NCI-H1092 treated with DMSO at 0.1 percent for 48 hours (cell line): ENCODE results near the gene UBTD2.
"Not testable (repeated sequence)": the region's sequence is repeated elsewhere in the genome, so short reads cannot be mapped to it uniquely, and the experiment has no call there.

ENCODE experiments used
- DNase-seq: peaks from one replicate; lab custom pipeline; 2025; lab: John Stamatoyannopoulos, UW

Gene UBTD2

DNA sequence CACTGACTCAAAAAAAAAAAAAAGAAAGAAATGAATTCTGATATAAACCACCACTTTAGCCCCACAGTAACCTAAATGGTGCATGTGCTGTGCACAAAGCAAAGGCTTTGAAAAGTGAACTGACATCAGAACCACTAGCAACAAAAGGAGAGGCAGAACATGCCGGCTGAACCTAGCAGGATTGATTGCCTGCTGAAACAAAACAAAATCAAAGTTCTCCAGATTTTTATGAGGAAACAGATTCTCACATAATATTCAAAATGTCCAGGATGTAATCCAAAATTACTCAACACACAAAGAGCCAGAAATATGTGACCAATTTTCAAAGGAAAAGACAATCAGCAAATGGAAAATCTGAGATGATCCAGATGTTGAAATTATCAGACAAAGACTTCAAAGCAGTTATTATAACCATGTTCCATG is 37.9 kb downstream of the UBTD2 start:
- DNase-seq = no peak

DNA sequence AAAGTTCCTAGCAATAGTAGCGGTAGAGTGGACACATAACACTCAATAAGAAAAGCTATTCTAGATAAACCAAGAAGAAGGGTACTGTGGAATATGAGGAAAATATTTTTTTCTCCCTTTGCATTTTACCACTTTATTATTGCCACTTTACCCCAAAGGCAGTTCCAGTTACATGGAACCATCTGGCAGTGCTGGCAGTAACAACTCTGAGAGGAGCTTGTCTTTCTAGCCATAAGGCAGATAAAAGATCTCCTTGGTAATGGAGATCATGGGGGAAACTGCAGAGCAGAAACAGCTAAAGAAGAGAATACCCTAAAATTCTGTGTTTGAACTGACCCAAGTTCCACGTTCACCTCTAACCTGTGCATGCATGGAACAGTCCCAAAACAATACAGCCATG is 38.5 kb downstream of the UBTD2 start:
- no peak for DNase-seq

DNA sequence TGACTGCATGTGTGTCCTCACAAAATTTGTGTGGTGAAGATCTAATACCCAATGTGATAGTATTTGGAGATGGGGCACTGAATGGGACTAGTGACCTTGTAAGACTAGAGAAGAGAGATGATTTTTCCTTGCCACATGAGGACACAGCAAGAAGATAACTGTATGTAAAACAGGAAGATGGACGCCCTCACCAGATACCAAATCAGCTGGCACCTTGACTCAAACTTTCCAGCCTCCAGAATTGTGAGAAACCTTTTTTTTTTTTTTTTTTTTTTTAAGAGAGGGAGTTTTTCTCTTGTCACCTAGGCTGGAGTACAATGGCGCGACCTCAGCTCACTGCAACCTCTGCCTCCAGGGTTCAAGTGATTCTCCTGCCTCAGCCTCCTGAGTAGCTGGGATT is 40.3 kb downstream of the UBTD2 start:
- no peak for DNase-seq

DNA sequence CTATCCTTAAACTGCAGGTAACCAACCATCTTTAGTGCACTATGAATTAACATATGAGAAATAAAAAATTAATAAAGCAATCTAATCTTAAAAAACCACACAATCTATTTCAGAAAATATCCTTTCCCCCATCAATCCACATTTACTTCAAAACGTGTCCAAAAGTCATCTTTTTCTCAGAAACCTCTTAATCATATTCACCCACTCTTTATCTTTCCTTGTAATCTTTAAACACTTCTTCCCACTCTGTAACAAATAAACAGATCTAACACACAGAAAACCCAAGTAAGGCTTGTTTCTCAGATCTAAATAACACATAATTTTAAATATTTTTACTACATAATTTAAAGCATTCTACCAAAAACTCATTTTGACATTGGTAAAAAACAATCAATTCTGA is 45.2 kb downstream of the UBTD2 start:
- no peak for DNase-seq

DNA sequence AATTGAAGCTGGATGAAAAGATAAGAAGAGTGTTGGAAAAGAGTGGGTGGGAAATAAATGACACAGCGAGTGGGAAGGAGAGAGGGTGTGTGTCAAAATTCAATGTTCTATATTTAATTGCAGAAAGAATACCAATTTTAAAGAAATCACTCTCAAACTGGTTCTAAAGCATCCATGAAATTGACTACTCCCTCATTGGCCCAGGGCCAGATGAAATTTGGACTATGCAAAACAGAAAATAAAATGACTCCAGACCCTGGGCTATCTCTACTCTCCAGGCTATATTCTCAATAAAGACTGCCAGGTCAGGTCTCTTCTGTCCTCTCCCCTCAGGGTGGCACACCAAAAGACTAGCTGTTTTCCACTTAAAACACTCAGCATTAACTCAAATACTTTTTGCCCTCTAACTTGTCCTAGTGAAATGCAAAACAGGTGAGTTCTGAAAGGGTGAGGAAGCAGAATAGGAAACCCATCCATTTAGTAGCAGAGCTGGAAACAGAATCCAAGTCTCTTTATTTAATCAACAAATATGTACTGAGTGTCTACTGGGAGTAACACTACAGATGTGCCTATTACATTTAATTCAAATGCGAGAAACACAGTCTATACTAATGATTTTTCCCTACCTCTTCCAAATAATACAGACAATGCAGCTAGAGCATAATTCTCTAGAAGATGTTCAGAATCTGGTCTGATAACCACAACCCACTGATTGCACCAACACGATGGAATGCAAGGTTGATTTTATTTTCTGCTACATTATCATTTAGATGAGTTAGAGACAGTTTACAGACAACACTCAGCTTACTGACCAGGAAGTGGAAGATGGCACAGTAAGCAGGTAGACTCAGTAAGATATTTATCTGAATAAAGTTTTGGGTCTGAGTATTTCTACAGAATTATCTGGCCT is 47.5 kb downstream of the UBTD2 start:
- DNase-seq = no peak

DNA sequence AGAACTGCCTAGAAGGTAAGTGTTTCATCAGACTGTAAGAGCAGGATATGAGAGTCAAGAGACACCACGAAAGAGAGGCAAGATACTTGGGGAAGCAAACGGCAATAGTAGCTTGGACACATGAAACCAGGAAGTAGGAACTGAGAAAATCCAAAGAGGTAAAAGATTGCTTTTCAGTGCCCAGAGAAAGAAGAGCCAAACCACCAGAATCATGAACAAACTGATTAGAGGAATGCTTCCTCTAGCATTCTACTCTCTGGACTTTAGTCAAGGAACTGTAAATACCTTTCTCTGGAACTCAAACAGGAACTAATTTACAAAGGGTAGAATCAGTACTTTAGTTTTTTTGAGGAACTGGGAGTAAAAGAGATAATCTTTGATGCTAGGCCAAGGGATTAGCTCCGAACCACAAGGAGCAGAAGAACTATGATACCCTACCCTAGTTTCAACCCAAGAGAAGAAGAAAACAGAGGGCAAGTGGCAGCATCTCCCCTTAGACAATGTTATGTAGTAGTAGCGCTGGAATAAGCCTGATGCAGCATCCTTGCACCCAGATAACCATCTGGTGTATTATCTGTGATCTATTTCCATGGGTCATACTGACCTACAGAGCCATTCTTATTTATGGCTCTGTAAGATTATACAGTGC is 48.3 kb downstream of the UBTD2 start:
- DNase-seq = no peak

DNA sequence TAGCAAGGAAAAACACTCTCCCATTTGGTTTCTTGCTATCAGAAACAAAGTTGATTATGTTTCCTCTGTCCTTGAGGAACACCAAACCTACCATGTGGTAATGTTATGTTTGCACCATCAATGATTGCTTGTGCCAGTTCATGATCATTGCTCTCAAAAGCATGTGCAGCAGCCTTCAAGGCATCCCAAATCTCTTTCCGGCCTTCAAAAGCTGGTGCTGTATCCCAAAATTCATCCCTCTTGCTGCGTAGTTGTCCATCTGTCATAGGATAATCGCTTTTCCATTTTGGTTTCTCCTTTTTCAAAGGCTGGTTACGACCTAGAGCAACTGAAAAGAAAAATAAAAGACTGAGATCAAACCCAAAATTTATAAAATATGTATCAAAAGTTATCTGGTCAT is 49.5 kb downstream of the UBTD2 start:
- DNase-seq = no peak

DNA sequence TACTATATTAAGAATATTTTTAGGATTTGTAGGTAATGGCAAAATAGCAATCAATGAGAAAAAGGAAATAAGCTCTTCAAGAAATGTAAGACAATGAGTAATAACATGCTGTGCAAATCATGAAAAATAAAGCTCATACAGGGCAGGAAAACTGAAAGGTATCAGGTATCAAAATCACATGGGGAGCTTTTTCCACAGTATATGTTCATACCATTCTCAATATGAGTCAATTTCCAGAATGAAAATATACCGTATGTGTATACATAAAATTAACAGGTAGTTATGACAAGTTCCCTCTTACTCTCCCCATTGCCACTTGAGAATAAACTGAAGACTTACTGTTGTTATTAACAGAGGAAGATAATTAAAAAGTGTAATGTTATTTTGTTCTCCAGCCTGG is 53.7 kb downstream of the UBTD2 start:
- no peak for DNase-seq

DNA sequence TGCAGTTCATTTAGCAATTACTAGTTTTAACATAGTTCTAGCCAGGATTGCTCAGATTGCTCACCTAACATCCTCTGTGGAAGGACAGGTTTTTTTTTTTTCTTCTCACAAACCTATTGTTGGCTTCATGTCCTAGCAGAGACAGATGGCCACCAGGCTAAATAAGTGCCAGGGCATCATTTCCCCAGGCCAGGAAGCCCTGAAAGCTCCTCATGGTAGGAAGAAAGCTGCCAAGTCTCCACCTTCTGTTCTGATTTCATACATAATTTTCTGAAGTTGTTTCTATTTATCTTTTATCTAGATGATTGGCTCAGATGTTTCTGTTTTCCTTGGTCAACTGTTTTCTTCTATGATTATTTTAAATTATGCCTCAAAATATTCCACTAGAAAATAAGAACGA is 58.6 kb downstream of the UBTD2 start:
- no peak for DNase-seq

DNA sequence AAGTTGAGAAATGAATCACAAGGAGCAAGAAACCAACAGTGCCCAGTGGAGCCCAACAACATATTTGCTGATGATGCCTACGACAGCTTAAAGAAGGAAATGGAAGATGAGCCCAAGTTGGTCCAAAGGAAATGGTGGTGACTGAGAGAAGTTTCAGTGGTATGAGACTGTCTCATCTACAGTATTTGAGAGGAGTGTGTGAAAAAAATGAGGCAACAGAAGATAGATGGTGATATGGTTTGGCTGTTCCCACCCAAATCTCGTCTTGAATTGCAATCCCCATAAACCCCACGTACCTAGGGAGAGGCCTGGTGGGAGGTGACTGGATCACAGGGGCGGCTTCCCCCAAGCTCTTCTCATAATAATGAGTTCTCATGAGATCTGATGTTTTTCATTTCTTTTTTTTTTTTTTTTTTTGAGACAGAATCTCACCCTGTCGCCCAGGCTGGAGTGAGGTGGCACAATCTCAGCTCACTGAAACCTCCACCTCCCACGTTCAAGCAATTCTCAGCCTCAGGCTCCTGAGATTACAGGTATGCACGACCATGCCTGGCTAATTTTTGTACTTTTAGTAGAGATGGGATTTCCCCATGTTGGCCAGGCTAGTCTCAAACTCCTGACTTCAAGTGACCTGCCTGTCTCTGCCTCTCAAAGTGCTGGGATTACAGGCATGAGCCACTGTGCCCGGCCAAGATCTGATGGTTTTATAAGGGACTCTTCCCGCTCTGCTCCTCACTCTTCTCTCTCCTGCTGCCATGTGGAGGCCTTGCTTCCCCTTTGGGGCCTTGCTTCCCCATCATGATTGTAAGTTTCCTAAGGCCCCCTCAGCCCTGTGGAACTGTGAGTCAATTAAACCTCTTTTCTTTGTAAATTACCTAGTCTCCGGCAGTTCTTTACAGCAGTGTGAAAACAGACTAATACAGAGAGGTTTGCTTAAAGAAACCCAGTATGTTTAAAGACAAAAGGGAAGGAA is 59.4 kb downstream of the UBTD2 start:
- DNase-seq = no peak

DNA sequence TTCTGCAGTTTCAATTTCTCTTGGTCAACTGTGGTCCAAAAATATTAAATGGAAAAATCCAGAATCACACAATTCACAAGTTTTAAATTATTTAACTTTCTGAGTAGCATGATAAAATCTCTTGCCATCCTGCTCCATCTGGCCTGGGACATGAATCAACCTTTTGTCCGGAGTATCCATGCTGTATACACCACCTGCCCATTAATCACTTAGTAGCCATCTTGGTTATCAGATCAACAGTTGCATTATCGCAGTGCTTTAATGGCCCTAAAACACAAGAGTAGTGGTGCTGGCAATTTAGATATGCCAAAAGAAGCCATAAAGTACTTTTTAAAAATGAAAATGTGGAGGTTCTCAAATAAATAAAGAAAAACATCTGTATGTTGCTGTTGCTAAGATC is 64.3 kb downstream of the UBTD2 start:
- DNase-seq = no peak

DNA sequence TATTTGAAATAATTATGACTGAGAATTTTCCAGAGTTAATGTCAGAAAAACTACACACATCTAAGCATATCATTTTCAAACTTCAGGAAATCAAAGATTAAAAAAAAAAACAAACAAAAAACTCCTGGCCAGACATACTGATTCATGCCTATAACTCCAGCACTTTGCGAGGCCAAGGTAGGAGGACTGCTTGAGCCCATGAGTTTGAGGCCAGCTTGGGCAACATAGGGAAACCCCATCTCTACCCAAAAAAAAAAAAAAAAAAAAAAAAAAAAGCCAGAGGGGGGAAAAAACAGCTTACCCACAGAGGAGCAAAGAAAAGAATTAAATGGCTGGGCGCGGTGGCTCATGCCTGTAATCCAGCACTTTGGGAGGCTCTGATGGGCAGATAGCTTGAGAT is 67.2 kb downstream of the UBTD2 start:
- DNase-seq = no peak

DNA sequence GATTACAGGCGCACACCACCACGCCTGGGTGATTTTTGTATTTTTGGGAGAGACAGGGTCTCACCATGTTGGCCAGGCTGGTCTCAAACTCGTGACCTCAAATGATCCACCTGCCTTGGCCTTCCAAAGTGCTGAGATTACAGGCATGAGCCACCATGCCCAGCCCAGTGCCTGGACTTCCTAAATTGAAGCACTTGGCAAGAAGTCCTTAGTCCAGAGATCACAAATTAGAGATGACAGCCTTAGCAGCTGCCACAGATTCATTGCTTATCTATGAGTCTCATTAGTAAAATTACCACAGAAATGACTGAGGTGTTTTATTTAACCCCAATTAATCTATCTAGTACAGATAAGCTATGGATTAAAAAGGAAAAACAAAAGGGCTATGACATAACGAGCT is 70.4 kb downstream of the UBTD2 start:
- no peak for DNase-seq

DNA sequence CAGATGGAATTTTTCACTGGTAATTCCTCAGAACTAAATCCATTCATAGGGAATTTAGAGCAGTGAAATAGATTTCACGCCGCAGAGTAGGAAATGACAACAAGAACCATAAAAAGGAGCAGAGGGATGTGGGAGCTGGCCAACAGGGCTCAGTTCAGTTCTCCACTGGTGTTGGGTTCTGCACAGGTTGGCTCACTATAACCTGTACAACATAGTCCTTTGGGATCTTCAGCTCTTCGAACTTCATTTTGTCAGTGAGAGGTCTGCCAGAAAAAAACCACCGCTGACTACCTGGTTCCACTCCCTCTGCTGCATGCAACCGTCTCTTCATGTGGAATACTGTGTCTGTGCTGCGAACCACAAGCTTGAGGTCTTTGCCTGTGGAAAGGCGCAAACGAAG is 71.9 kb downstream of the UBTD2 start:
- DNase-seq = no peak

DNA sequence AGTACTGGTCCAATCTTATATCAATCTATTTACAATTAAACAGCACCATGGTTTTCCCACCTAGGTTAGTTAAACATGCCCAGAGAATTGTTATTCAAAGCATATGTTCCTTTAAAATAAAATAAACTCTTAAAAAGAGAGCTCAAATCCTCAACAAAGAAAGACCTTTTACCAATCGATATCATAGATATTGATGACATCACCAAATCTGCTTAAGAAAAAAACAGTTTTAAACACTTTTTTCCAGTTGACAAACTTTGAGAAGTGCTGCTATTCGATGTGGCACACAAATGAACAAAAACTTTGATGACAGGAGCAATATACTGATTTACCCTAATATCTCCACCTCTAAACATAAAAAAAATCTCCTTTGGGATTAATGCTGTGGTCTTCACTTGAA is 73.8 kb downstream of the UBTD2 start:
- DNase-seq = no peak

DNA sequence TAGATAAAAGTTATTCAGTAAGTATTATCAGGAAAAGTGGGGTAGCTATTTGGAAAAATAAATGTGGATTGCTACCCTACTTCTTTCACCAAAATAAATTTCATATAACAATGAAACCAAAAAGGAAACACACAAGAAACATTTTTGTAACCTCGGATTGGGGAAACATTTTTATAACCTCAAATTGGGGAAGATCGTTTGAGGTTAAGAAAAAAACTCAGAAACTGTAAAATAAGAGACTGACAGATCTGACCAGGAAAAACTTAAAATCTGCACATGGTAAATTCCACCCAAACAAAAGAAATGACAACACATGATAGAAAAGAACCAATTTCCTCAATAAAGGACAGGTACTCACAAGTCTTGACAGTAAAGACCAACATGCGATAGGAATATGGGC is 76.1 kb downstream of the UBTD2 start:
- DNase-seq = no peak

DNA sequence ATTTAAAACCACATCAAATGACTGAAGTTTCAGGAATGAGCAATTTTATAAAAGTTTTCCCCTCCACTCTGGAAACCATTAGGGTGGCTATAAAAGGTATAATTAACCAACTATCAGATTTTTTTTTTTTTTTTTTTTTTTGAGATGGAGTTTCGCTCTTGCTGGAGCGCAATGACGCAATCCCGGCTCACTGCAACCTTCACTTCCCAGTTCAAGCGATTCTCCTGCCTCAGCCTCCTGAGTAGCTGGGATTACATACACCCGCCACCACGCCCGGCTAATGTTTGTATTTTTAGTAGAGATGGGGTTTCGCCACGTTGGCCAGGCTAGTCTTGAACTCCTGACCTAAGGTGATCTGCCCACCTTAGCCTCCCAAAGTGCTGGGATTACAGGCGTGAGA is 77.6 kb downstream of the UBTD2 start:
- not testable (repeated sequence) for DNase-seq

DNA sequence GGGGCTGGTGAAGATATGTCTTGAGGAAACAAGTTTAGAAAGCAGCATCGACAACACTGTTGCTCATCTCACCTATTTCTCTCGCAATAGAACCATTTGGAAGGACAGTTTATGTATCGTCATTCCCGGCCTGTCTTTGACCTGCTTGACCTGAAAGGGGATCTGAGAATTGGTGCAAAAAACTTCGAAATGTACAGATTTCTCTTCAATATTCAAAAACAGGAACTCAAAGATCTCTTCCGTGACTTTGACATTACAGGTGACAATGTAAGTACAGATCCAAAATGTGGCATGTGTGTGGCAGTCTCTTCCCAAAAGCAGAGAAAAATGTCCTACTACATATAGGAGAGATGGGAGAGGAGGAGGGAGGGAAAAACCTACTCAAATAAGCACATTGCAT is 83.1 kb downstream of the UBTD2 start:
- DNase-seq = no peak

DNA sequence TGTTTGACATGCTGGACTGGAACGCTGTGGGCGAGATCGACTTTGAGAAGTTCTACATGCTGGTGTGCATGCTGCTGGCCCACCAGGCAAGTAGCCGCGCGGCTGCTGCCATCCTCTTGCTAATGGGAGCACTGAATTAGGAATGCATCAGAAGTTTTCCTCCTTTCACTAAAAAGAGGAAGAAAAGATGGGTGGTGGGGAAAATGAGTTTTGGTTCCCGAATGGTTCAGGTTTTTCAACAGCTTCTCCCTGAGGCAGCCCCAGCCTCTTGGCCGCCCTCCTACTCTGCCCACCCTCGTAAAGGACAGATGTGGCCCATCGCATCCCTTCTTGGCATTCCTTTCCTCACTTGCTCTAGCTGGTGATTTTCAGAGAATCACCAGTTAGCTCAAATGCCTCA is 84.1 kb downstream of the UBTD2 start:
- DNase-seq = no peak

DNA sequence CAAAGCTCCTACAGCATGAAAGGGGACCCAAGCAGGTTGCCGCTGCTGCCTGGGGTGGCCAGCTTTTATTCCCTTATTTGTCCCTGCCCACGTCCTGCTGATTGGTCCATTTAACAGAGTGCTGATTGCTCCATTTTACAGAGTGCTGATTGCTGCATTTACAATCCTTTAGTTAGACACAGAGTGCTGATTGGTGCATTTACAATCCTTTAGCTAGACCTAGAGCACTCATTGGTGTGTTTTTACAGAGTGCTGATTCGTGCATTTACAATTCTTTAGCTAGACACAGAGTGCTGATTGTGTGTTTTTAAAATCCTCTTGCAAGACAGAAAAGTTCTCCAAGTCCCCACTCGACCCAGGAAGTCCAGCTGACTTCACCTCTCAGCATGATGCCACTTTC is 85.8 kb downstream of the UBTD2 start:
- not testable (repeated sequence) for DNase-seq

DNA sequence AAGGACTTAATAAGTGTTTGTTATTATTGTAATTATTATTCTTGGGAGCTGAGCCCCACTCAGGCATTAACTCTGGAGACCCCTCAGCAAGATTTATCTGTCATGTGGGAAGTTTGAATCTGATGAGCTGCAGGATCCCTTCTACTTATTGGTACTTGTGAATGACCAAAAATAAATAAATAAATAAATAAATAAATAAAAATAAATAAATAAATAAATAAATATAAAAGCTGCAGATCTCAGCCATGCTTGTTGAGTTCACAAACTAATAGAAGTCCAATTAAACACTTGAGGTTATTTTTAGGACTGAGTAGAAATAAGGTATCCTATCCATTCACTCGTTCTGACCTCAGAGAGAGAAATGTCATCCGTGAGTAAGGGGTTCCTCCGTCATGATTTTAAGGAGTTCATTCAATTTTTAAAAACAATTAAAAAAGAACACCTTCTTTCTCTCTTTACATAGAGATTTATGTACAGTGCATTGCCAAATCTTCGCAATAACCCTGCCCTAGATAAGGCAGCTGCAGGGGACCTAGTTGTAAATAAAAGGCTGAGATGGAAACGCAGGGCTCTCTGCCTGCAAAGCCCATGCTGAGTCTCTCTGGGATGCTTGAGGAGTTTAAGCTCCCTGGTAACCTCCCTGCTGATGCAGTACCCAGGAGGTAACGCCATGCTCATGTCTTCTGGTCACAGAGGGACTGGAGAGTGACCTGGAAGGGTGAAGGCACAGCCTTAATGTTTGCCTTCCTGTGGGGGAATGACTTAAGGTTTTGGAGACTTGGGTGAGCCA is 88.4 kb downstream of the UBTD2 start:
- no peak for DNase-seq

DNA sequence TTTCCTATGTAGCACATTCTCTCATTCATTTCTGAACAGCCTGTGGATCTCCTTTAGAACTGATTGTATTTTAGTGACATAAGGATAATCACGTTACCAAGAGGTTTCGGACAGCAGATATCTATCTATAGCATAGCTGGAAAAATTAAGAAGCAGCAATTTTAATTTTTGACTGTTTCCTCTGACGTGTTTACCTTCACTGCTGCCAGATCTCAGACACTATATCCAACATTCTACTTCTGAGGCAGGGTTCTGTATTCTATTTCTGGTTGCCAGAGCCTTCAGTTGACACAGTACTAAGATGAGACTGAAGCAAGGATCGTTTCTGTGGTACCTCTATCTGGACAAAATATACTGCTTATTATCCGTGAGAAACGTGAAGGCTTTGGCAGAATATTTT is 89.7 kb downstream of the UBTD2 start, which contains the start of gene EFCAB9:
Gene EFCAB9 (plus strand): TSS at position 301 of the 400 bp plus-strand sequence. CDS start 1 bp downstream, at position 302.
- DNase-seq = no peak
